ENCODE measurements around the gene PDE4C.

PDE4C gene

DNA sequence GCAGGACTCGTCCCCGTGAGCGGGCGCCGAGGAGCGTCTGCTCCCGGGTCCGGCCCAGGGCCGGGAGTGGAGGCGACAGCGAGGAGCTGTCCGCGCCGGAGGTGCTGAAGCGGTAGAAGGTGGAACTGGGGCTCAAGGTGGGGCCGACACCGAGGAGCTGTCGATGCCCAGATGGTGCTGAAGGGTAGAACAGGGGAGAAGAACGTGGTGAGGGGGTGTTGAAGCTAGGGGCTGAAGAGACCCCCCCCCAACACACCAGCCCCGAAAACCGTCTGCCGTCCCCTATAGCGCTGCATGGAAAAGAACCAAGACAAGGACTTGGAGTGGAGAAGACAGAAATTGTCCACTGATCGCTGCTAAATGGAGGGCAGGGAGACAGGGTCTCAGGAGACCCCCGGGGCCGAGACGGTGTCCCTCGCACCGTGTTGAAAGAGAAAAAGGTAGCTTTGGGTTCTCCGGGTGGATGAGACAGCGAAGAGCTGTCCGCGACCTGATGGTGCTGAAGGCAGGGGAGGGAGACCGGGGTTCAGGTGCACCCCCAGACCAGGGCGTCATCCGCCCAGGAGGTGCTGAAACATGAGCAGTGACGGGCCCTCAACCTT is 7.1 kb upstream of the PDE4C start (continued):
- TF ChIP-seq, protein P1, sequence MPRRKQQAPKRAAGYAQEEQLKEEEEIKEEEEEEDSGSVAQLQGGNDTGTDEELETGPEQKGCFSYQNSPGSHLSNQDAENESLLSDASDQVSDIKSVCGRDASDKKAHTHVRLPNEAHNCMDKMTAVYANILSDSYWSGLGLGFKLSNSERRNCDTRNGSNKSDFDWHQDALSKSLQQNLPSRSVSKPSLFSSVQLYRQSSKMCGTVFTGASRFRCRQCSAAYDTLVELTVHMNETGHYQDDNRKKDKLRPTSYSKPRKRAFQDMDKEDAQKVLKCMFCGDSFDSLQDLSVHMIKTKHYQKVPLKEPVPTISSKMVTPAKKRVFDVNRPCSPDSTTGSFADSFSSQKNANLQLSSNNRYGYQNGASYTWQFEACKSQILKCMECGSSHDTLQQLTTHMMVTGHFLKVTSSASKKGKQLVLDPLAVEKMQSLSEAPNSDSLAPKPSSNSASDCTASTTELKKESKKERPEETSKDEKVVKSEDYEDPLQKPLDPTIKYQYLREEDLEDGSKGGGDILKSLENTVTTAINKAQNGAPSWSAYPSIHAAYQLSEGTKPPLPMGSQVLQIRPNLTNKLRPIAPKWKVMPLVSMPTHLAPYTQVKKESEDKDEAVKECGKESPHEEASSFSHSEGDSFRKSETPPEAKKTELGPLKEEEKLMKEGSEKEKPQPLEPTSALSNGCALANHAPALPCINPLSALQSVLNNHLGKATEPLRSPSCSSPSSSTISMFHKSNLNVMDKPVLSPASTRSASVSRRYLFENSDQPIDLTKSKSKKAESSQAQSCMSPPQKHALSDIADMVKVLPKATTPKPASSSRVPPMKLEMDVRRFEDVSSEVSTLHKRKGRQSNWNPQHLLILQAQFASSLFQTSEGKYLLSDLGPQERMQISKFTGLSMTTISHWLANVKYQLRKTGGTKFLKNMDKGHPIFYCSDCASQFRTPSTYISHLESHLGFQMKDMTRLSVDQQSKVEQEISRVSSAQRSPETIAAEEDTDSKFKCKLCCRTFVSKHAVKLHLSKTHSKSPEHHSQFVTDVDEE (CRISPR knock-in tag; IDR thresholded peaks at IDR 0.05) = no peak; the same call in 1 of the 2 replicates
- TF ChIP-seq BACH2 (CRISPR knock-in tag; IDR thresholded peaks at IDR 0.05; ENCODE audit: borderline replicate concordance) (no peak), ESRRG (CRISPR knock-in tag; IDR thresholded peaks at IDR 0.05) (no peak), CSDC2 (CRISPR knock-in tag; IDR thresholded peaks at IDR 0.05) (0 out of 2 replicates have a peak, but pooled peaks have one; percentile 42), PPARA (CRISPR knock-in tag; IDR thresholded peaks at IDR 0.05; ENCODE audit: borderline replicate concordance) (no peak), OSR1 (CRISPR knock-in tag; IDR thresholded peaks at IDR 0.05) (no peak), RARB (CRISPR knock-in tag; IDR thresholded peaks at IDR 0.05) (no peak)
- TF ChIP-seq, protein P2, sequence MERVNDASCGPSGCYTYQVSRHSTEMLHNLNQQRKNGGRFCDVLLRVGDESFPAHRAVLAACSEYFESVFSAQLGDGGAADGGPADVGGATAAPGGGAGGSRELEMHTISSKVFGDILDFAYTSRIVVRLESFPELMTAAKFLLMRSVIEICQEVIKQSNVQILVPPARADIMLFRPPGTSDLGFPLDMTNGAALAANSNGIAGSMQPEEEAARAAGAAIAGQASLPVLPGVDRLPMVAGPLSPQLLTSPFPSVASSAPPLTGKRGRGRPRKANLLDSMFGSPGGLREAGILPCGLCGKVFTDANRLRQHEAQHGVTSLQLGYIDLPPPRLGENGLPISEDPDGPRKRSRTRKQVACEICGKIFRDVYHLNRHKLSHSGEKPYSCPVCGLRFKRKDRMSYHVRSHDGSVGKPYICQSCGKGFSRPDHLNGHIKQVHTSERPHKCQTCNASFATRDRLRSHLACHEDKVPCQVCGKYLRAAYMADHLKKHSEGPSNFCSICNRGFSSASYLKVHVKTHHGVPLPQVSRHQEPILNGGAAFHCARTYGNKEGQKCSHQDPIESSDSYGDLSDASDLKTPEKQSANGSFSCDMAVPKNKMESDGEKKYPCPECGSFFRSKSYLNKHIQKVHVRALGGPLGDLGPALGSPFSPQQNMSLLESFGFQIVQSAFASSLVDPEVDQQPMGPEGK (CRISPR knock-in tag; IDR thresholded peaks at IDR 0.05; ENCODE audit: borderline replicate concordance) = no peak

DNA sequence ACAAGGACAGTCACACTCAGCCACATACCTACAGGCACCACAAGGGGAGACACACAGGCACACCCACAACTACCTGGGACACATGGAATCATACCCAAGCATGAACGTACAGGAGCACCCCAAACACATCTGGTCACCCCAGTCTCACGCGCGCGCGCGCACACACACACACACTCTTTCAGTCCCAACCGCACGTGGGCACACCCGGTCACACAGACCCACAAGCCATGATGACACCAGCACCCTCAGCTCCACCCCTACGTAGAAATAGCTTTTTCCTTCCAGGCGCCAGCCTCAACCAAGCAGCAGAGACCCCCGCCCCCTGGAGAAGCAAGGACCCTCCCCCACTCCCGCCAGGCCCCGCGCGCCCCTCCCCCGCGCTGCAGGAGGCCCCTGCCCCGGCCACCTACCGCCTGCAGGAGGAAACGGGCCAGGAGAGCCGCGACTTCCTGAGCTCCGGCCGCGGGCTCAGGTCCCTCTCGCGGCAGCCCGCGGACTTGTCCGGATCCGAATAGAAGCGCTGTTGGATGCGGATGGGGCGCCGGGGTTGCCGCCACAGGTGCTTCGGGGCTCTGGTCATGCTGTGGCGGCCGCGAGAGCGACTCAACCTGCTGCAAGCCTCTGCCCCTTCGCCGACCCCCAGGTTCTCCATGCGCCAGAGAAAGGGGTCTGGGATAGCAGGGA is 6.4 kb upstream of the PDE4C start:
- peak; percentile 66 for ATAC-seq
- TF ChIP-seq TCF4 (CRISPR knock-in tag; IDR thresholded peaks at IDR 0.05; ENCODE audit: borderline replicate concordance) (no peak), ARNTL (CRISPR knock-in tag; IDR thresholded peaks at IDR 0.05; ENCODE audit: borderline replicate concordance, low read depth) (no peak), ZFP30 (CRISPR knock-in tag; IDR thresholded peaks at IDR 0.05) (no peak), RARB (CRISPR knock-in tag; IDR thresholded peaks at IDR 0.05) (no peak), BACH2 (CRISPR knock-in tag; IDR thresholded peaks at IDR 0.05; ENCODE audit: borderline replicate concordance) (no peak), ISL1 (CRISPR knock-in tag; IDR thresholded peaks at IDR 0.05) (no peak), PPARA (CRISPR knock-in tag; IDR thresholded peaks at IDR 0.05; ENCODE audit: borderline replicate concordance) (no peak), ZNF565 (CRISPR knock-in tag; conservative IDR thresholded peaks at IDR 0.05; ENCODE audit: low read depth) (no peak), ESRRG (CRISPR knock-in tag; IDR thresholded peaks at IDR 0.05) (no peak), OSR1 (CRISPR knock-in tag; IDR thresholded peaks at IDR 0.05) (no peak), TOX (CRISPR knock-in tag; IDR thresholded peaks at IDR 0.05; ENCODE audit: borderline replicate concordance) (no peak), GLIS3 (CRISPR knock-in tag; IDR thresholded peaks at IDR 0.05) (no peak)
- TF ChIP-seq, protein P2 (CRISPR knock-in tag; IDR thresholded peaks at IDR 0.05; ENCODE audit: borderline replicate concordance) = no peak

DNA sequence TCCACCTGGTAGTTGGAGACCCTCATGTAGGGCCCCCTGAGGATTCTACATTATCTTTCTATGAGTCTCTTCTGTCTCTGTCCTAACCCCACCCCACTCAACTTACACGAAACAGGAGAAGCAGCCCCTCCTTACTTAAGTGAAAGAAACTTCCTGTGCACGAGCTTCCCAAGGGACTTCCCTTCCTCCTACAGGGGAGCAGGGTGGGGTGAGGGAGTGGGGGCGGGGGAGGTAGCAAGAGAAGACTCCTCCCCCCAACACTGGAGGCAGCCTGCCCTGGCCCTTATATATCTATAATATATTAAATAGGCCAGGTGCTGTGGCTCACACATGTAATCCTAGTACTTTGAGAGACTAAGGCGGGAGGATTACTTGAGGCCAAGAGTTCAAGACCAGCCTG is 5.5 kb upstream of the PDE4C start:
- no peak for ATAC-seq
- TF ChIP-seq ZC3H10 (CRISPR knock-in tag; IDR thresholded peaks at IDR 0.05) = no peak
- TF ChIP-seq, protein P3, sequence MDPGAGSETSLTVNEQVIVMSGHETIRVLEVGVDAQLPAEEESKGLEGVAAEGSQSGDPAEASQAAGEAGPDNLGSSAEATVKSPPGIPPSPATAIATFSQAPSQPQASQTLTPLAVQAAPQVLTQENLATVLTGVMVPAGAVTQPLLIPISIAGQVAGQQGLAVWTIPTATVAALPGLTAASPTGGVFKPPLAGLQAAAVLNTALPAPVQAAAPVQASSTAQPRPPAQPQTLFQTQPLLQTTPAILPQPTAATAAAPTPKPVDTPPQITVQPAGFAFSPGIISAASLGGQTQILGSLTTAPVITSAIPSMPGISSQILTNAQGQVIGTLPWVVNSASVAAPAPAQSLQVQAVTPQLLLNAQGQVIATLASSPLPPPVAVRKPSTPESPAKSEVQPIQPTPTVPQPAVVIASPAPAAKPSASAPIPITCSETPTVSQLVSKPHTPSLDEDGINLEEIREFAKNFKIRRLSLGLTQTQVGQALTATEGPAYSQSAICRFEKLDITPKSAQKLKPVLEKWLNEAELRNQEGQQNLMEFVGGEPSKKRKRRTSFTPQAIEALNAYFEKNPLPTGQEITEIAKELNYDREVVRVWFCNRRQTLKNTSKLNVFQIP (CRISPR knock-in tag; IDR thresholded peaks at IDR 0.05; ENCODE audit: borderline replicate concordance, low read depth) = no peak
- no peak for TF ChIP-seq OSR1 (CRISPR knock-in tag; IDR thresholded peaks at IDR 0.05)
- no peak for TF ChIP-seq GLIS3 (CRISPR knock-in tag; IDR thresholded peaks at IDR 0.05)
- no peak for TF ChIP-seq ZNF565 (CRISPR knock-in tag; conservative IDR thresholded peaks at IDR 0.05; ENCODE audit: low read depth)
- TF ChIP-seq TOX (CRISPR knock-in tag; IDR thresholded peaks at IDR 0.05; ENCODE audit: borderline replicate concordance) = no peak
- TF ChIP-seq TCF4 (CRISPR knock-in tag; IDR thresholded peaks at IDR 0.05; ENCODE audit: borderline replicate concordance) = no peak
- TF ChIP-seq, protein P1 (CRISPR knock-in tag; IDR thresholded peaks at IDR 0.05) = no peak
- no peak for TF ChIP-seq ZFP3 (CRISPR knock-in tag; IDR thresholded peaks at IDR 0.05)
- TF ChIP-seq ZNF70 (CRISPR knock-in tag; IDR thresholded peaks at IDR 0.05) = no peak
- TF ChIP-seq, protein P4, sequence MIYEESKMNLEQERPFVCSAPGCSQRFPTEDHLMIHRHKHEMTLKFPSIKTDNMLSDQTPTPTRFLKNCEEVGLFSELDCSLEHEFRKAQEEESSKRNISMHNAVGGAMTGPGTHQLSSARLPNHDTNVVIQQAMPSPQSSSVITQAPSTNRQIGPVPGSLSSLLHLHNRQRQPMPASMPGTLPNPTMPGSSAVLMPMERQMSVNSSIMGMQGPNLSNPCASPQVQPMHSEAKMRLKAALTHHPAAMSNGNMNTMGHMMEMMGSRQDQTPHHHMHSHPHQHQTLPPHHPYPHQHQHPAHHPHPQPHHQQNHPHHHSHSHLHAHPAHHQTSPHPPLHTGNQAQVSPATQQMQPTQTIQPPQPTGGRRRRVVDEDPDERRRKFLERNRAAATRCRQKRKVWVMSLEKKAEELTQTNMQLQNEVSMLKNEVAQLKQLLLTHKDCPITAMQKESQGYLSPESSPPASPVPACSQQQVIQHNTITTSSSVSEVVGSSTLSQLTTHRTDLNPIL (CRISPR knock-in tag; IDR thresholded peaks at IDR 0.05; ENCODE audit: low read depth) = no peak
- TF ChIP-seq, protein P2 (CRISPR knock-in tag; IDR thresholded peaks at IDR 0.05; ENCODE audit: borderline replicate concordance) = no peak

All from SK-N-SH treated with all-trans-retinoic acid at 6 μM for 48 hours (cell line).